Measurements from ENCODE around the gene CTAG2.

CTAG2 gene

DNA sequence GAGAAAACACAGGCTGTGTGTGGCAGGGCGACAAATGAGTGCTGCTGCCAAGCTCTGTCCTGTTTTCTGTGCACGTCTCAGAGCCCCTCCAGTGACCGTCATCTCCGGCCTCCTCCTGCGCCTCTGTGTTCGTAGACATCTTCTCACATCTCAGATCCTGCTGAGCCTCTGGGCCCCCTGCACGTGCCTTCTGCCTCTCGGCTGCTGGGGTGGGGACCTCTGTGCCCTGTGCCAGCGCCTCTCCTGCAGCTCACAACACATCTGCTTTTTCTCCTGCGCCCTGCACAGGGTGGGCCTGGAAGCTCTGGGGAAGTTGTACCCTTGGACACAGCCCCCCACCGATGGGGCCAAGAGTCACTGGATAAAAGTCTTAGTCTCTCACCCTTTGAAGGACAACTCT lies 2.4 kb upstream of the CTAG2 start:
- Histone ChIP-seq H3K36me3 (ENCODE audit: control insufficient read depth, insufficient read depth, low read length) (no peaks in the 10 kb centered on the region), H3K4me3 (replicated peaks; ENCODE audit: low read depth, low read length) (no peak overlapping the region), H3K27me3 (replicated peaks; ENCODE audit: control insufficient read depth, insufficient read depth, low read length) (no peaks in the 10 kb centered on the region)
- TF ChIP-seq, protein P1, sequence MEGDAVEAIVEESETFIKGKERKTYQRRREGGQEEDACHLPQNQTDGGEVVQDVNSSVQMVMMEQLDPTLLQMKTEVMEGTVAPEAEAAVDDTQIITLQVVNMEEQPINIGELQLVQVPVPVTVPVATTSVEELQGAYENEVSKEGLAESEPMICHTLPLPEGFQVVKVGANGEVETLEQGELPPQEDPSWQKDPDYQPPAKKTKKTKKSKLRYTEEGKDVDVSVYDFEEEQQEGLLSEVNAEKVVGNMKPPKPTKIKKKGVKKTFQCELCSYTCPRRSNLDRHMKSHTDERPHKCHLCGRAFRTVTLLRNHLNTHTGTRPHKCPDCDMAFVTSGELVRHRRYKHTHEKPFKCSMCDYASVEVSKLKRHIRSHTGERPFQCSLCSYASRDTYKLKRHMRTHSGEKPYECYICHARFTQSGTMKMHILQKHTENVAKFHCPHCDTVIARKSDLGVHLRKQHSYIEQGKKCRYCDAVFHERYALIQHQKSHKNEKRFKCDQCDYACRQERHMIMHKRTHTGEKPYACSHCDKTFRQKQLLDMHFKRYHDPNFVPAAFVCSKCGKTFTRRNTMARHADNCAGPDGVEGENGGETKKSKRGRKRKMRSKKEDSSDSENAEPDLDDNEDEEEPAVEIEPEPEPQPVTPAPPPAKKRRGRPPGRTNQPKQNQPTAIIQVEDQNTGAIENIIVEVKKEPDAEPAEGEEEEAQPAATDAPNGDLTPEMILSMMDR (IDR thresholded peaks at IDR 0.05; ENCODE audit: insufficient read depth, low read length, poor library complexity, severe bottlenecking) = no peak
- DNase-seq (ENCODE audit: extremely low read depth, insufficient read length) = no peak

DNA sequence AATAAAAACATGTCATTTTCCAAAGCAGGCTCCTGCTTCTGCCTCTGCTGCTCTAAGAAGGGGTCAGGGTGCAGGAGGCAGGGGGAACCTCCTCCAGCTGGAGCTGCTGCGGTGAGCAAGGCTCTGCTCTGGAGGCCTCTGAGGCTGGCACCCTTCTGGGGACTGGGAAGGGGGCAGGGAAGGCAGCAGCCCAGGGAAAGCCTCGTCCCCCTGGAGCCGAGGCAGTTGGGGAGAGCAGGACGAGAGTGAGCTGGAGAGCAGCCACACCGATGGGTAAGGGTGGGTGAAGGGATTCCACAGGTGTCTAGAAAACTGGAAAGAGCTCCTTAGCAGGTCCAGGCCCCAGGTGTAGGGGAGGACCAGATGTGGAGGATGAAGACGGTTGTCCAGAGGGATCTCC lies 2.0 kb upstream of the CTAG2 start:
- Histone ChIP-seq H3K27me3 (replicated peaks; ENCODE audit: control insufficient read depth, insufficient read depth, low read length) (no peaks in the 10 kb centered on the region), H3K36me3 (ENCODE audit: control insufficient read depth, insufficient read depth, low read length) (no peaks in the 10 kb centered on the region), H3K4me3 (replicated peaks; ENCODE audit: low read depth, low read length) (no peak overlapping the region)
- no peak for DNase-seq (ENCODE audit: extremely low read depth, insufficient read length)
- TF ChIP-seq, protein P1 (IDR thresholded peaks at IDR 0.05; ENCODE audit: insufficient read depth, low read length, poor library complexity, severe bottlenecking) = no peak

GRCh38 chrX:154654925-154655324 lies 1.5 kb upstream of the CTAG2 start:
- H3K4me3 ChIP-seq (replicated peaks; ENCODE audit: low read depth, low read length) = no peak overlapping the region
- no peaks in the 10 kb centered on the region for H3K27me3 ChIP-seq (replicated peaks; ENCODE audit: control insufficient read depth, insufficient read depth, low read length)
- DNase-seq (ENCODE audit: extremely low read depth, insufficient read length) = no peak
- TF ChIP-seq, protein P1 (IDR thresholded peaks at IDR 0.05; ENCODE audit: insufficient read depth, low read length, poor library complexity, severe bottlenecking) = no peak
- H3K36me3 ChIP-seq (ENCODE audit: control insufficient read depth, insufficient read depth, low read length) = no peaks in the 10 kb centered on the region

- DNase-seq (ENCODE audit: extremely low read depth, insufficient read length) = no peak
- TF ChIP-seq, protein P1 (IDR thresholded peaks at IDR 0.05; ENCODE audit: insufficient read depth, low read length, poor library complexity, severe bottlenecking) = no peak
- H3K4me3 ChIP-seq (replicated peaks; ENCODE audit: low read depth, low read length) = no peak overlapping the region
- H3K27me3 ChIP-seq (replicated peaks; ENCODE audit: control insufficient read depth, insufficient read depth, low read length) = no peaks in the 10 kb centered on the region
- H3K36me3 ChIP-seq (ENCODE audit: control insufficient read depth, insufficient read depth, low read length) = no peaks in the 10 kb centered on the region
Measured at GRCh38 chrX:154654372-154654771, 993 bp upstream of the CTAG2 start.

- Histone ChIP-seq H3K36me3 (ENCODE audit: control insufficient read depth, insufficient read depth, low read length) (no peaks in the 10 kb centered on the region), H3K4me3 (replicated peaks; ENCODE audit: low read depth, low read length) (no peak overlapping the region), H3K27me3 (replicated peaks; ENCODE audit: control insufficient read depth, insufficient read depth, low read length) (no peaks in the 10 kb centered on the region)
- TF ChIP-seq, protein P1 (IDR thresholded peaks at IDR 0.05; ENCODE audit: insufficient read depth, low read length, poor library complexity, severe bottlenecking) = no peak
- DNase-seq (ENCODE audit: extremely low read depth, insufficient read length) = no peak
Measured at GRCh38 chrX:154653048-154653401, 354 bp downstream of the CTAG2 start.

DNA sequence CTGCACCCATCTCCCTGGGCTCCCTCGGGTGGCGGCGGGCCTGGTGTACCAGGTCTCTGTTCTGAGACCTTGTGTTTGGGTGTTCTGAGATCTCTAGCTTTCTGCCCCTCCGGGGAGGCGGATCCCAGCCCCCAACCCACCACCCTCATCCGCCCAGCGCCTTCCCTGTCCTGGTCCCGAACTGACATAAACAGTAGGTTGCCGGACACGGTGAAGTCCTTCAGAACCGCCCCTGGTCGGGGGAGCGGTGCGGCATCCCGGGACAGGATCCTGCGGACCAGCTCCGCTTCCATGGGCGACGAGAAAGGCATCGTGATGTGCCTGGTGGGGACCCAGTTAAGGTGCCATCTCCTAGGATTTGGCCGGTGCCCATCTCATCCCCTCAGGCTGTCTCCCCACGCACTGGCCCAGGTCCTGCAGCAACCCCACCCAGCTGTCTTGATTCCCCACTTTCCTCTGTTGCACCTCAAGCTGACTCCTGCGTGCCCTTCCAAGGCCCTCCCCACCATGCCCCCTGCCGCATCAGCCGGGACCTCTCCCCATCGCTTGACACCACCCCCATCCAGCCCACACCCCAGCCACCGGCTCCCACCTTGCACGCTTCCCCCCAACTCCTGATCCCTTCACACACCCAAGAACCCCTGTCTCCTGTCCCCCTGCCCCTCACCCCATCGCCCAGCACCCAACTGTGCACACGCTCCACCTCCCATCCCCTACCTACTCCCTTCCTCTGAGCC lies 900 bp downstream of the CTAG2 start:
- DNase-seq (ENCODE audit: extremely low read depth, insufficient read length) = no peak
- H3K27me3 ChIP-seq (replicated peaks; ENCODE audit: control insufficient read depth, insufficient read depth, low read length) = no peaks in the 10 kb centered on the region
- no peak overlapping the region for H3K4me3 ChIP-seq (replicated peaks; ENCODE audit: low read depth, low read length)
- TF ChIP-seq, protein P1 (IDR thresholded peaks at IDR 0.05; ENCODE audit: insufficient read depth, low read length, poor library complexity, severe bottlenecking) = no peak
- H3K36me3 ChIP-seq (ENCODE audit: control insufficient read depth, insufficient read depth, low read length) = no peaks in the 10 kb centered on the region
